ENCODE measurements around the gene VPS26A. TPM values are rescaled to one million over a fixed set of nuclear protein-coding genes. Genes with fewer than 3 reads are reported as not detected.

The VPS26A gene
- total RNA-seq, 1 donor, result 41.3 TPM

DNA sequence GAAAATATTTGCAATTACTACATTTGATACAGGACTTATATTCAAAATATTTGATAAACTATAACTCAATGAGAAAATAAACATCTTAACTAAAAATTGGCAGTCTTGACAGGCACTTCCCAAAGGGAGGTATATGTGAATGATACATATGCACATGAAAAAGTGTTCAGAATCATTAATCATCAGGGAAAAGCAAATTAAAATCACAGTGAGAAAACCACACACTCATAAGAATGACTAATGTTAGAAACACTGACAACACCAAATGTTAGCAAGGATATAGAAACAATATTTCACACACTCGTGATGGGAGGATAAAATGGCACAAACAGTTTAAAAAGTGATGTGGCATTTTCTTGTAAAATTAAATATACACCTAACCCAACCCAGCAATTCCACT, 4.1 kb upstream of the VPS26A start:
- Histone ChIP-seq H3K4me3 (ENCODE audit: insufficient read depth, low read length) (no peak overlapping the region), H3K4me2 (ENCODE audit: insufficient read depth, low read length) (no peak overlapping the region), H3K27ac (ENCODE audit: low read depth, low read length) (no peak overlapping the region), H3K79me2 (ENCODE audit: insufficient read depth, low read length) (peaks cover 9% of the 10 kb centered on the region), H3K36me3 (ENCODE audit: insufficient read depth, low read length) (no peaks in the 10 kb centered on the region), H3K9me3 (ENCODE audit: low read depth, low read length) (no peaks in the 10 kb centered on the region), H3K4me1 (ENCODE audit: insufficient read depth, low read length) (peaks cover 4% of the 10 kb centered on the region), H2AFZ (ENCODE audit: low read length) (no peak overlapping the region), H3K27me3 (ENCODE audit: insufficient read depth, low read length) (no peaks in the 10 kb centered on the region), H4K20me1 (ENCODE audit: insufficient read depth, low read length) (no peaks in the 10 kb centered on the region)
- TF ChIP-seq, protein P1, sequence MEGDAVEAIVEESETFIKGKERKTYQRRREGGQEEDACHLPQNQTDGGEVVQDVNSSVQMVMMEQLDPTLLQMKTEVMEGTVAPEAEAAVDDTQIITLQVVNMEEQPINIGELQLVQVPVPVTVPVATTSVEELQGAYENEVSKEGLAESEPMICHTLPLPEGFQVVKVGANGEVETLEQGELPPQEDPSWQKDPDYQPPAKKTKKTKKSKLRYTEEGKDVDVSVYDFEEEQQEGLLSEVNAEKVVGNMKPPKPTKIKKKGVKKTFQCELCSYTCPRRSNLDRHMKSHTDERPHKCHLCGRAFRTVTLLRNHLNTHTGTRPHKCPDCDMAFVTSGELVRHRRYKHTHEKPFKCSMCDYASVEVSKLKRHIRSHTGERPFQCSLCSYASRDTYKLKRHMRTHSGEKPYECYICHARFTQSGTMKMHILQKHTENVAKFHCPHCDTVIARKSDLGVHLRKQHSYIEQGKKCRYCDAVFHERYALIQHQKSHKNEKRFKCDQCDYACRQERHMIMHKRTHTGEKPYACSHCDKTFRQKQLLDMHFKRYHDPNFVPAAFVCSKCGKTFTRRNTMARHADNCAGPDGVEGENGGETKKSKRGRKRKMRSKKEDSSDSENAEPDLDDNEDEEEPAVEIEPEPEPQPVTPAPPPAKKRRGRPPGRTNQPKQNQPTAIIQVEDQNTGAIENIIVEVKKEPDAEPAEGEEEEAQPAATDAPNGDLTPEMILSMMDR (IDR thresholded peaks at IDR 0.05; ENCODE audit: extremely low read depth, low read depth, low read length), result no peak
- no peak for DNase-seq (ENCODE audit: insufficient read length, low spot score, missing footprints)

DNA sequence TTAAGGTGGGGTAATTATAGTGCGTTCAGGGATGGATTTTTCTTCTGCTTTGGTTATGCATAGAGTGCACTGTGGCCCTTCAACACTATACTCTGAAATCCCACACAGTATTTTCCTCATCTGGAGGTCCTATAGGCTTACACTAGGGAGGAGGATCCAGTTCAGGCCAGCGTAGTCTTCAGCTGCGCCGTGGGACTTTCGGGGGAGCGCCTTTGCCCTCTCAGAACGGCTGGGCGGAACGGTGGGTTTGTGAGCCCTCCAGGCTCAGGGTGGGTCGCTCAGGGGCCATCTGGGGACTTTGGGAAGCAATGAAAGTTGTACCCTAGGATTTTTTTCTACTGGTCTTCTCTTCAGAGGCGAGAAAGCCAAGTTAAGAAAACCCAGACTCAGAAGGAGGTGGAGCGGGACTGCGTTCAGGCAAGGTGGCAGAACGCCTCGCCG, 652 bp upstream of the VPS26A start:
- TF ChIP-seq, protein P1 (IDR thresholded peaks at IDR 0.05; ENCODE audit: extremely low read depth, low read depth, low read length), result no peak
- DNase-seq (ENCODE audit: insufficient read length, low spot score, missing footprints), result peak; percentile 90
- peaks cover 11% of the 10 kb centered on the region for H3K4me1 ChIP-seq (ENCODE audit: insufficient read depth, low read length)
- H2AFZ ChIP-seq (ENCODE audit: low read length), result peak overlapping the region; percentile 92
- H3K4me3 ChIP-seq (ENCODE audit: insufficient read depth, low read length), result peak overlapping the region; percentile 84
- peaks cover 42% of the 10 kb centered on the region for H3K79me2 ChIP-seq (ENCODE audit: insufficient read depth, low read length)
- no peaks in the 10 kb centered on the region for H3K36me3 ChIP-seq (ENCODE audit: insufficient read depth, low read length)
- no peaks in the 10 kb centered on the region for H3K9me3 ChIP-seq (ENCODE audit: low read depth, low read length)
- H3K4me2 ChIP-seq (ENCODE audit: insufficient read depth, low read length), result peak overlapping the region; percentile 92
- H3K27me3 ChIP-seq (ENCODE audit: insufficient read depth, low read length), result no peaks in the 10 kb centered on the region
- peak overlapping the region; percentile 99 for H3K27ac ChIP-seq (ENCODE audit: low read depth, low read length)
- peaks cover 6% of the 10 kb centered on the region for H4K20me1 ChIP-seq (ENCODE audit: insufficient read depth, low read length)

DNA sequence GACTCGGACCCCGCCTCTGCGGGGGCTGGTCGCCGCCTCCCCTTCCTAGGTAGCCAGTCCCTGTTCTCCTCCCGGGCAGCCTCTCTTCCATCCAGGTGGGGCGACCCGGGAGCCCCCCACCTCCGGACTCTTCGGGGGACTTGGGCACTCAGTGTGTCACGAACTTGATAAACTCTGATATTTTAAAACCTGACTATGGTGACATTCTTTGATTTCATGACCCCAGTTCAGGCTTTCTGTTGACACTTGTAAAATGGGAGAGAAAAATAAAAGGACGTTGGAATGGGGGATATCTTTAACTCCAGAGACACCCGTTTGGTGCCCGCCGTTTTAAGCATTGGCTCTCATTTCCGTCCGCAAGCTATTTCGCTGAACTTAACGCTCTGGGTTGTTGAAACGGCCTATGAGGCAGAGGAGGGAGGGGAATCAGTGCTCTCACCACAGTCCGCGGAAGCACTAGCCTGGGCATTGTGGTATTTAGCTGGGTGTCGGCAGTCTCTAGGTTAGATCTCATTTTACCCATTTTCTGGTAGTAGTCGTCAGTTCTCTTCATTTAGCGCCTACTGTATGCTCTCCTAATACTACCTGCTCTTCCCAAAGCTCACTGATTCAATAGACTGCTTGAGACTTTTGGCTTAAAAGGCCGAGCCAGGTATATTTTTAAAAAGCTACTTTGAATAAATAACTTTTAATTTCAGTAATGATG, 738 bp downstream of the VPS26A start:
- DNase-seq (ENCODE audit: insufficient read length, low spot score, missing footprints), result peak; percentile 86
- Histone ChIP-seq H3K79me2 (ENCODE audit: insufficient read depth, low read length) (peaks cover 56% of the 10 kb centered on the region), H3K27me3 (ENCODE audit: insufficient read depth, low read length) (no peaks in the 10 kb centered on the region), H3K4me2 (ENCODE audit: insufficient read depth, low read length) (peak overlapping the region; percentile 83), H3K4me3 (ENCODE audit: insufficient read depth, low read length) (peak overlapping the region; percentile 84), H4K20me1 (ENCODE audit: insufficient read depth, low read length) (peaks cover 11% of the 10 kb centered on the region), H3K4me1 (ENCODE audit: insufficient read depth, low read length) (peaks cover 11% of the 10 kb centered on the region), H3K36me3 (ENCODE audit: insufficient read depth, low read length) (no peaks in the 10 kb centered on the region), H2AFZ (ENCODE audit: low read length) (peak overlapping the region; percentile 78), H3K9me3 (ENCODE audit: low read depth, low read length) (no peaks in the 10 kb centered on the region), H3K27ac (ENCODE audit: low read depth, low read length) (peak overlapping the region; percentile 82)
- TF ChIP-seq, protein P1 (IDR thresholded peaks at IDR 0.05; ENCODE audit: extremely low read depth, low read depth, low read length), result no peak

DNA sequence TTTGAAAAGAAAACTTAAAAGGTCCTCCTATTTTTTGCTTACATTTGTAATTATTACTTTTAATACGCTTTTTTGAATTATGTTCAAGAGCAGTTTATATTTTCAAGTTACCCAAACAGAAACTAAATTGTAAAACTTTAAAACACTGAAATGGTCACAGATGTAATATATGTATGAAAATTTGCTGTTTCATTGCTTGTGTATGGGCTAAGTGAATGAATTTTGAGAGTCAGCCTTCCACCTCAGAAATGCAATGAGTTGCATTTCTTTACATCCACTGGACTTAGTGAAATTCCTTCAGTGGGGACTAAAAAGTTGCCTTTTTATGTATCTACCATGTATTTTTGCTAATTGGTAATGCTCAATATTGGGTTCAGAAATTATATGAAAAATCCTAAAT, 1.6 kb downstream of the VPS26A start:
- TF ChIP-seq, protein P1 (IDR thresholded peaks at IDR 0.05; ENCODE audit: extremely low read depth, low read depth, low read length), result no peak

More for the DNA sequence above, 1.6 kb downstream of the VPS26A start:
- DNase-seq (ENCODE audit: insufficient read length, low spot score, missing footprints), result peak; percentile 15
- Histone ChIP-seq H3K27ac (ENCODE audit: low read depth, low read length) (no peak overlapping the region), H3K27me3 (ENCODE audit: insufficient read depth, low read length) (no peaks in the 10 kb centered on the region), H3K36me3 (ENCODE audit: insufficient read depth, low read length) (no peaks in the 10 kb centered on the region), H4K20me1 (ENCODE audit: insufficient read depth, low read length) (peaks cover 13% of the 10 kb centered on the region), H3K4me1 (ENCODE audit: insufficient read depth, low read length) (peaks cover 16% of the 10 kb centered on the region), H3K9me3 (ENCODE audit: low read depth, low read length) (no peaks in the 10 kb centered on the region), H2AFZ (ENCODE audit: low read length) (no peak overlapping the region), H3K4me3 (ENCODE audit: insufficient read depth, low read length) (peak overlapping the region; percentile 84), H3K79me2 (ENCODE audit: insufficient read depth, low read length) (peaks cover 64% of the 10 kb centered on the region), H3K4me2 (ENCODE audit: insufficient read depth, low read length) (peak overlapping the region; percentile 83)
